Aorta (tissue), 5 donors: ENCODE measurements around the gene ARAP3. TPM values are rescaled to one million over a fixed set of nuclear protein-coding genes. Genes with fewer than 3 reads are reported as not detected.

Experiments used
- ATAC-seq: fragments of 200-7000 bp; cut with Tn5 transposase; one replicate; pipeline ENCODE4 v1.9.1; 2022; ENCODE audit warnings: moderate library complexity; ENCODE audit not compliant: low FRiP score
- DNase-seq, 2 donors: peaks; one replicate each; pipeline ENCODE4 v3.0.0-alpha.2; 2020
- H3K27ac ChIP-seq, 2 donors: one replicate each; pipeline ENCODE4 v1.5.1; 2013; ENCODE audit warnings: low read length in 2 of 2, mild to moderate bottlenecking in 2 of 2, moderate library complexity in 2 of 2, control low read depth in 1 of 2, inconsistent platforms in 1 of 2, low read depth in 1 of 2
- H3K27me3 ChIP-seq, 2 donors: one replicate each; pipeline ENCODE4 v1.6.1; 2013; ENCODE audit warnings: control low read depth in 1 of 2, low read length in 1 of 2, mild to moderate bottlenecking in 1 of 2, moderate library complexity in 1 of 2; ENCODE audit not compliant: insufficient read depth in 2 of 2, control insufficient read depth in 1 of 2
- H3K36me3 ChIP-seq, 2 donors: one replicate each; pipeline ENCODE4 v1.6.1; 2013; ENCODE audit warnings: control low read depth in 1 of 2, low read length in 1 of 2, mild to moderate bottlenecking in 1 of 2; ENCODE audit not compliant: insufficient read depth in 2 of 2, control insufficient read depth in 1 of 2
- H3K4me1 ChIP-seq, 2 donors: one replicate each; pipeline ENCODE4 v1.6.1; 2013; ENCODE audit warnings: low read length in 2 of 2, control low read depth in 1 of 2, mild to moderate bottlenecking in 1 of 2, moderate library complexity in 1 of 2; ENCODE audit not compliant: insufficient read depth in 2 of 2, control insufficient read depth in 1 of 2
- H3K4me3 ChIP-seq, 2 donors: one replicate each; pipeline ENCODE4 v1.5.1; 2013; ENCODE audit warnings: low read length in 2 of 2, control low read depth in 1 of 2, mild to moderate bottlenecking in 1 of 2
- H3K9me3 ChIP-seq: one replicate; pipeline ENCODE4 v1.6.1; 2013; ENCODE audit warnings: mild to moderate bottlenecking, low read length; ENCODE audit not compliant: control insufficient read depth
- WGBS, 2 donors: extraction: QIAGEN DNeasy Blood & Tissue Kit; methylation state at CpG; one replicate each; pipeline ENCODE4 v1.1.7; 2013; 5-methylcytosine and 5-hydroxymethylcytosine counted together
- intact Hi-C, 2 donors: fragments of 100-400 bp; cut with DNase I; formaldehyde crosslinking; loops; one replicate each; pipeline versions ENCODE4 v1.14.2 to v1.15.0; 2022
- polyA plus RNA-seq, 2 donors: library from polyadenylated mRNA; stranded (reverse); fragments of 200-250 nt; gene quantifications; one replicate each; pipeline ENCODE4 v1.2.3, GENCODE V29; 2013
- total RNA-seq, 2 donors: library from RNA; stranded (reverse); fragmentation: NEBNext Ultra II Directional; extraction: Animal tissue kit (Norgen Biotek cat#: 25700); gene quantifications; one replicate each; pipeline ENCODE4 v1.2.1, GENCODE V29; 2021
- donor health status: healthy with polysubstance abuse.
- donor health status: Bipolar disorder and iron deficiency.
- donor health status: DM: no; HTN: no; CAD: no.
- donor health status: DM: no; HTN: no; CAD: no.
- donor health status: DM: yes; HTN: yes; CAD: no.

The ARAP3 gene
- total and polyA plus RNA-seq, 4 donors = 1.8 to 34.2 (median 17.8) TPM

DNA sequence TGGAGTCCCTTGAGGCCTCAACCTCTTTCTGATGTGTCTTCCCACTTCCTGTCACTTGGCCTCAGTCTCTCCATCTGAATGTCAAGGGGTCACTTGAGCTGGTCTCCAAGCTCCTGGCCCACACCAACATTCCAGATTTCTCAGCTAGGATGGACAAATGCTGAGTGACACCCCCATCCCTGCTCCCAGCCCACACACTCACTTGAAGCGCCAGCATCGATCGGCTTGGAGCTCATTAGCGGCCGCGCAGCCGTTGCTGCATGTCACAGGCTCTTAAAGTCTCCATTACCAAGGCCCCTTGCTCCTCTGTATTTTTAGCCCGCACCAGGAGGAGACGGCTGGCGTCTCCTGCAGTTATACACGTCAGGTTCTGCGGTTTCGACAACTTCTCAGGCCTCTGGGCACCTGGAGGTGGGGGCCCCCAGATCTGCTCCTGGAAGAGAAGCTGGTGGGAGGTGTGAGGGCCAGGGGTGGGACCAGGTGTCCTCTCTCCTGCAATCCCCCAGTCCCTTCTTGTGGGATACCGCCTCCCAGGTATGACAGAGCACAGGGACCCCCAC is 33.4 kb upstream of the ARAP3 start:
- no peaks in the 10 kb centered on the region for H3K9me3 ChIP-seq
- ATAC-seq (no peak), DNase-seq (no peak)
- no peaks in the 10 kb centered on the region for H3K36me3 ChIP-seq
- no peak overlapping the region for H3K4me3 ChIP-seq
- H3K27me3 ChIP-seq = peaks cover 0 to 1% of the 10 kb centered on the region in 2 donors
- WGBS, 2 donors = 61 to 70% methylated on average over 14 of the region's 14 CpGs
- no peaks in the 10 kb centered on the region for H3K4me1 ChIP-seq
- intact Hi-C loops = no loop called here
- H3K27ac ChIP-seq = no peak overlapping the region

DNA sequence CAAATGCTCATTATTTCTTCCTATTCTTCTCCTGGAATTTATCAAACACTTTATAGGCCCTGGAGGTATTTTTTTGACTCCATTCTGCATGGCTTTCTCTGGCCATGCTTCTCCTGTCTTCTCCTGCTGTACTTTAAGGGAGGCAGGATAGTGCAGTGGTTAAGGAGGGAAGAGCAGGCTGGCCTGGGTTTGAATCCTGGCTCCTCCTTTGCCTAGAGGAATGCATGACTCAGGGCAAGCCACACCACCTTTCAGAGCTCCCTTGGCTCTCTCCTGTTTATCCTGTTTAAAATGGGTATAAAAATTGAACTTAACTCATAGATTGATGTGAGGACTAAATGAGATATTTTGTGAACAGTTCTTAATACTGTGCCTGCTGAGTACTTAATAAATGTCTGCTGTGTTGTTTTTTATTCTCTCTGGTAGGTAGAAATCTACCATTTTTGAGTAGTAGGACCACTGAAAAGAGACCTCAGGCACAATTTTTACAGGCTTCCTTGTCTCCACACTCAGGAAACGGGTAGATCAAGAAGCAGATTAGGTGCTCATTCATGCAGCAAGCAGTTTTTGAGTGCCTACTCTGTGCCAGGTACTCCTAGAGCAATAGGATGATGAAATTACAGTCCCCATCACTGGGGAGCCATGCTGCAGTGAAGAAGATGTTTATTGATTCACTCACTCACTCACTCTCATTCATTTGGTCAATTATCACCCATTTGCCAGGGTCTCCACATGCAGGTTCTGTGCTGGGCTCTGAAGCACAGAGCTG is 32.7 kb upstream of the ARAP3 start:
- WGBS, 2 donors = 69 to 73% methylated on average over 1 of the region's 1 CpG
- Histone ChIP-seq H3K36me3 (no peaks in the 10 kb centered on the region), H3K27ac (no peak overlapping the region), H3K9me3 (no peaks in the 10 kb centered on the region), H3K4me3 (no peak overlapping the region), H3K27me3 (peaks cover 0 to 1% of the 10 kb centered on the region in 2 donors), H3K4me1 (no peaks in the 10 kb centered on the region)
- ATAC-seq (no peak), DNase-seq (no peak)
- intact Hi-C loops = no loop called here

DNA sequence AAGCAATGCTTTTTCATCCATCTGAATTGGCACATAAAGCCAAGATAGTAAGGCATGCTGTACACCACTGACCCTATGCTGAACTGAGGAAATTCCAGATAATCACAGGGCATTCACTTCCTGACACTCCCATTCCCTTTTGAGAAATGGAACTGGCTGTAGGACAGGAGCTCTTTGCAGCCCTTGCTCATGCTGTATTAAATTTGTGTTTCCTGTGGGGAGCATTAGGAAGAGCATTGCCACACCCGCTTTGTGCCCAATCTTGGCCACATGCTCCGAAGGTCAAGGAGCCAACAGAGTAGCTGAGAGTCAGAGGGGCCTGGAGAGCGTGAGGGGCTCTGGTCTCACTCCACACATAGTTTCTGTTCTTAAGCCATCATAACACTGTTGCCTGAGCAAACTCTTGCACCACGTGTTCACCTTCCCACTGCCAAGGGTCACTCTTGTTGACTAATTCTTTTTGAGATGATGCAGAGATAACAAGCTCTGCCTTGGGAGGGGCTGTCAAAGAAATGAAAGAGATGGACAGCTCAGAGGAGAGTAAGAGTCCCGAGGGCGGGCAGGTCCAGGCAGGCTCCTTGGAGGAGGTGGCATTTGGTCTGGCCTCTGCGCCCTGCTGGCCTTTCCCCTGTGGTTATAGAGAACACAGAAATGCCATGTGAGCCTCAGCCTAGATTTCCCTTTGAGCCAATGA is 31.7 kb upstream of the ARAP3 start:
- 62 to 67% methylated on average over 7 of the region's 7 CpGs for WGBS, 2 donors
- H3K9me3 ChIP-seq = no peaks in the 10 kb centered on the region
- no peak overlapping the region for H3K4me3 ChIP-seq
- no peaks in the 10 kb centered on the region for H3K4me1 ChIP-seq
- peaks cover 0 to 1% of the 10 kb centered on the region in 2 donors for H3K27me3 ChIP-seq
- ATAC-seq (no peak), DNase-seq (no peak)
- no peaks in the 10 kb centered on the region for H3K36me3 ChIP-seq
- no peak overlapping the region for H3K27ac ChIP-seq
- intact Hi-C loops = no loop called here

DNA sequence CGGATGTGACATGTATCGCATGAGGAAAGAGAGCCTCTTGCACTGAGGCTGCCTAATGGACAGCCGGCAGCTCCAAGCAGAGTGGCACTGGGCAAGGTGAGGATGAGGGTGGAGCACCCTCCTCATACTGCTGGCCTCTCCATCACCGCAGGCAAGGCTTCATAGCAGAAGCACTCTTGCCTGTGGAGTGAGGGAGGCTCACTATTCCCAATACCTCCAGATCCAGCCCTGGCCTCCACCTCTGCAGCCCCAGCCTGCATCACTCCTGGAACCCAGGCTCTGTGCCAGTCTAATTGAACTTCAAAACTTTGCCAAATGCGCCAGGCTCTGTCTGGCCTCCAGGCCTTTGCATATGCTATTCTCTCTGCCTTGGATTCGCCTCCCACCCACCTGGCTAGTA is 29.7 kb upstream of the ARAP3 start:
- 90 to 92% methylated on average over 6 of the region's 6 CpGs for WGBS, 2 donors
- no peak for ATAC-seq
- Histone ChIP-seq H3K4me3 (no peak overlapping the region), H3K4me1 (no peaks in the 10 kb centered on the region), H3K27me3 (peaks cover 0 to 1% of the 10 kb centered on the region in 2 donors), H3K36me3 (no peaks in the 10 kb centered on the region), H3K9me3 (no peaks in the 10 kb centered on the region), H3K27ac (no peak overlapping the region)
- intact Hi-C loops = no loop called here
- DNase-seq = no peak

DNA sequence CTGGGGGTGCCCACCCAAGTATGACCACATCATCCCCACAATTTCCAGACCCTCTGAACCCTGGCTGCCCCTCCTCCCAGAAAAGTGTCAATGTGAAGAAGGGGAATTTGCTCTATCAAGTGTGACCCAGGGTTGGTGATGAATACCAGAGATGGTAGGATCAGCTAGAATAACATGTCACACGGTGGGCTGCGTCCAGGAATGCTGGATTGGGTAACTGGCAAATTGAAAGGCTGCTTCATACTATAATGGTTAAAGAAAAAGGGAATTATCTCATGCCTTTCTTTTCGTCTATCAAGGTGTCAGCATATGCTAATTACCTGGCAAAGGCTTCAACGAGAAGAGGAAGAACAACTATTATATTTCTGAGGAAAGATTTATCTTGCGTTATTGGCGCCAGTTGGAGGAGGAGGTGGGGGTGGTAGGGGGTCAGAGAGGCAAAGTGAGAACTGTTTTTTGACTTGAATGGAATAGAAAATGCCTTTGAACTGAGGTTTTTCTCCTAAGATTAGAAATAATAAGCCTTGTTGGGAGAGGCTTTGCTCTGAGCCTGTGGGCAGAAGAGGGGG is 27.8 kb upstream of the ARAP3 start:
- Histone ChIP-seq H3K4me3 (no peak overlapping the region), H3K27me3 (peaks cover 0 to 1% of the 10 kb centered on the region in 2 donors), H3K27ac (no peak overlapping the region), H3K36me3 (no peaks in the 10 kb centered on the region), H3K4me1 (no peaks in the 10 kb centered on the region), H3K9me3 (no peaks in the 10 kb centered on the region)
- ATAC-seq = no peak
- WGBS, 2 donors = 53% methylated on average over 6 of the region's 6 CpGs
- intact Hi-C loops = no loop called here
- DNase-seq = no peak

DNA sequence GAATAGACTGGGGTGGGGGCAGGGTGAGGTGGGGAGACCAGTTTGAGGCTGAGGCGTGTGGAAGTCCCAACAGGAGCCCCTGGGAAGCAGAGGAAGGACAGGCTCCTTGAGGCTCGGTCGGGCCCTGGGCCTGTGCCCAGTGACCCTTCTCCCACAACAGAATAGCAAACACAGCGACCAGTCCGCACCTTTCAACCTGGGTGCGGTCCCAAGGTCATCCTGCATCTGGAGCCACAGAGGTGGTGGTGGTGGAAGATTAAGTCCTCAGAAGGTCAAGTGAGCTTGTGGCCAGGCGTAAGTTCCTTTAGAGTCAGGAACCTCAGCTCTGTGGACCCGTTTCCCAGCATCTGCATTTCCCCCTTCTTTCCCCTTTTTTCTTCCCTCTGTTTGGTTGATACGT is 26.0 kb upstream of the ARAP3 start:
- H3K27me3 ChIP-seq = peaks cover 0 to 1% of the 10 kb centered on the region in 2 donors
- no peak overlapping the region for H3K4me3 ChIP-seq
- H3K27ac ChIP-seq = no peak overlapping the region
- H3K9me3 ChIP-seq = no peaks in the 10 kb centered on the region
- intact Hi-C loops = no loop called here
- 81 to 82% methylated on average over 9 of the region's 9 CpGs for WGBS, 2 donors
- ATAC-seq (no peak), DNase-seq (no peak)
- no peaks in the 10 kb centered on the region for H3K36me3 ChIP-seq
- H3K4me1 ChIP-seq = no peaks in the 10 kb centered on the region

DNA sequence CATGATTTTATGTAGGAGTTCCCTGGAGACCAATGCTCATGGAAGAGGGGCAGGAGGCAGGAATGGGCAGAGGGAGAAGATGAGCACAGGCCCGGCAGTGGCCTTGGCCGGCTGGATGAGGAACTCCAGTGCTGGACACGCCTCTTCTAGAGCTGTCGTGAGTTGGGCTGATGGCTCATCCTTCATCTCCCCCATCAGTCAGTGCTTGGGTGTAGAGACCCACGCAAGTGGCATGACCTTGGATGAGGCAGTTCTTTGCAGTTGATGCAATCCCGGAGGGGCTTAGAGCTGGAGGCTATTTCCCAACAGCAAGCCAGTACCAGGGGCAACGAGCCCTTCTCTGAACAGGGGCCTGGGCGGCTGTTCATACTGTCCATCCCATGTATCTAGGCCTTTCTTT is 25.5 kb upstream of the ARAP3 start:
- peaks cover 0 to 1% of the 10 kb centered on the region in 2 donors for H3K27me3 ChIP-seq
- no peaks in the 10 kb centered on the region for H3K36me3 ChIP-seq
- DNase-seq (no peak), ATAC-seq (no peak)
- intact Hi-C loops = no loop called here
- no peaks in the 10 kb centered on the region for H3K4me1 ChIP-seq
- no peak overlapping the region for H3K27ac ChIP-seq
- no peak overlapping the region for H3K4me3 ChIP-seq
- no peaks in the 10 kb centered on the region for H3K9me3 ChIP-seq
- WGBS, 2 donors = 83% methylated on average over 8 of the region's 8 CpGs

DNA sequence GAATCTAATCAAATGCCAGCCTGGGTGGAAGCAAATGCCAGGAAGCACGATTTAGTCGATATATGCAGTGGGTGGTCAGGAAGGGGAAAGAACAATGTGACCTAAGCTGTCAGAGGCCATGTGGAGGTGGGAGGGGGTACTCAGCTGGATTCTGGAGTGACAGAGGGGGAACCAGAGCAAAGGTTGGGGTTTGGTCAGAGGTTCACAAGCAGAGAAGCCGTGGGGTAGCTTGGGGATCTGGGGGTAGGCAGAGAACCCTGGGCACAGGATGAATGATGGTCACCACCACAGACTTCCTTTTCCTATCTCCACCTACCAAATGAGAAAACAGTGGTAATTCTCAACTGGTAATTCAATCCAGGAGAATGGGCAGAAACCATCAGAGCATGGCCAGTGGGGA is 24.1 kb upstream of the ARAP3 start:
- intact Hi-C loops = no loop called here
- Histone ChIP-seq H3K9me3 (no peaks in the 10 kb centered on the region), H3K36me3 (no peaks in the 10 kb centered on the region), H3K4me1 (no peaks in the 10 kb centered on the region), H3K4me3 (no peak overlapping the region), H3K27ac (no peak overlapping the region), H3K27me3 (no peaks in the 10 kb centered on the region)
- WGBS, 2 donors = 65 to 71% methylated on average over 3 of the region's 3 CpGs
- DNase-seq = no peak
- ATAC-seq = no peak
